HG02678 (cell line): ENCODE results near the gene UBXN4.
"Not testable (repeated sequence)": the region's sequence is repeated elsewhere in the genome, so short reads cannot be mapped to it uniquely, and the experiment has no call there.

Experiments
- ATAC-seq: cut with Tn5 transposase; IDR thresholded peaks from one replicate; pipeline ENCODE4 v1.9.1; 2021; ENCODE audit warnings: mild to moderate bottlenecking, moderate library complexity; ENCODE audit not compliant: unreplicated experiment

UBXN4 gene

GRCh38 chr2:135762022-135762421 is 20.4 kb downstream of the UBXN4 start:
- ATAC-seq: no peak

DNA sequence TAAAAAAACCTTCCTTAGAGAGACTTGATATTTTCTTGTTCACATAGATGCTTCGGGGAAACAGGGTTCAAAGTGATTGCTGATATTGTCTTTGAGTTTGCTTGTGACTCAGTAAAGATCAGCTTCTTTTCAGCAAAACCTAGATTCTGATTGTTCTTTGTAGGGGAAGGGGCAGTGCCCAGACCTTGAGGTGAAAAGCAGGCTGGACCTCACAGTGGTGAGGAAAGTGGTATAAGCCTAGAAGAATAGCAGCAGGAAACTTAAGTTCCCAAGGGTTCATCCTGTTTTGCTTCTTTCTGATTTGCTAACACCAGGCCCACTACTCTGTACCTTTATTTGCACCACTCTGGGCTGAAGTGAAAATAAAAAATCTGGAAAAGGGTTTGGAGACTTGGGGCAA is 20.9 kb downstream of the UBXN4 start:
- ATAC-seq: no peak

DNA sequence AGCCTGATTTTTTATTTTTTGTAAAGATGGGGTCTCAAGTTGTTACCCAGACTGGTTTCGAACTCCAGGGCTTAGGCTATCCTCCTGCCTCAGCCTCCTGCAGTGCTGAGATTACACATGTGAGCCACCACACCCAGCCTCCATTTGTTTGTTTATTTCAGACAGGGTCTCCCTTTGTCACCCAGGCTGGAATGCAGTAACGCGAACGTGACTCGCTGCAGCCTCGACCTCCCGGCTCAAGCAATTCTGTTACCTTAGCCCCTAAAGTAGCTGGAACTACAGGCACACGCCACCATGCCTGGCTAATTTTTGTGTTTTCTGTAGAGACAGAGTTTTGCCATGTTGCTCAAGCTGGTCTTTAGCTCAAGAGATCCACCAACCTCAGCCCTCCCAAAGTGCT is 27.2 kb downstream of the UBXN4 start:
- no peak for ATAC-seq

DNA sequence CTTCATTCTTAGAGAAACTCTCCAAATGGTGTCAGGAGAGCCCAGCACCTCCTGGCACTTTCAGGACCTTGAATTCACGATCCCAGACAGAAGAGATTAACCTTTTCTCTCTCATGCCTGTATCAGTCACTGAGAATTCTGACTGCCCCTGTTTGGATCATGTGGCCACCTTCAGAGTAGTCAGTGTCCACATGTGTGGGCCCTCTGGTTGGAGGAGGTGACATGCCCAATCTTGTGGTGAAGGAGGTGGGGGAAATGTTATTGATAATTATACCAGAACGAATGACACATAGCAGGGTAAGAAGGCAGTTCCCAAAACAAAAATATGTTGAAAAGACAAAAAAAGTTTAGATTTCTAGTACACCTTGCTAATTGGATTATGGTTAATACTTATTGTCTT is 31.7 kb downstream of the UBXN4 start:
- ATAC-seq: no peak

GRCh38 chr2:135773917-135774316 is 32.3 kb downstream of the UBXN4 start:
- no peak for ATAC-seq

GRCh38 chr2:135775420-135775819 is 33.8 kb downstream of the UBXN4 start:
- ATAC-seq: no peak

GRCh38 chr2:135776367-135776766 is 34.7 kb downstream of the UBXN4 start:
- ATAC-seq: no peak

DNA sequence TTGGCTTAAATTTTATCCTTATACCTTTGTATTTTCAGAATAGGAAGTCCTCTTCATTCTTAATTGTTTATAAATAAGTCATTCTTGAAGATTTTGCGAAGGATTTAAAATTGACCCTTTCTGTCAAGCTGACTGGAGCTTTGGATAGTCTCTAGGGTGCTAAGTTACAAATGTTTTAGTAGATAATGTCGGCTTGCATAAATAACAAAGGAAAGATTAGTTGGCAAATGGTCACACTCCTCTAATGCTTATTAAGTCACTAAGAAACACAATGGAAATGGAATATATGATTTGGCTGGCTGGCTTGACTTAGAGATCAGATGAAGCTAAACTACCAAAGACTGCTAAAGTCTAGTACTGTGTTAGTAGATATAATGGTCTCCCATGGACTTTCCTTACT is 40.6 kb downstream of the UBXN4 start:
- ATAC-seq: no peak

GRCh38 chr2:135783439-135783838 is 41.8 kb downstream of the UBXN4 start:
- no peak for ATAC-seq

DNA sequence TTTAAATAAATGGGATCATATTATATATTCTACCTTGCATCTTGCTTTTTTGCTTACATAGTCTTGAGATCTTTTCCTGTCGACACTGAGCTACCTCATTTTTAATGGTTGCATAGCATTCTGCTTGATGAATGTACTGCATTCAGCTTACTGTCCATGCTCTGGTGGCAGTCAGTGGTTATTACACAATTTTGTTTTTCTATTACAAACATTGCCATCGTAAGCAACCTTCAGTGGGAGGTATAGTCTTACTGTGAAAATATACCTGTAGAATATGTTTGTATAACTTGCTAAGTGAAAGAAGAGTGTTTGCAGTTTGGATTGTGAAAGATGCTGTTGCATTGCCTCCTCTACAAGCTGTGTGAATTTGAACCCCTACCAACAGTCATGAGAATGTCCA is 43.4 kb downstream of the UBXN4 start:
- no peak for ATAC-seq

- no peak for ATAC-seq
These were observed 45.2 kb downstream of the UBXN4 start for GRCh38 chr2:135786823-135787222.

DNA sequence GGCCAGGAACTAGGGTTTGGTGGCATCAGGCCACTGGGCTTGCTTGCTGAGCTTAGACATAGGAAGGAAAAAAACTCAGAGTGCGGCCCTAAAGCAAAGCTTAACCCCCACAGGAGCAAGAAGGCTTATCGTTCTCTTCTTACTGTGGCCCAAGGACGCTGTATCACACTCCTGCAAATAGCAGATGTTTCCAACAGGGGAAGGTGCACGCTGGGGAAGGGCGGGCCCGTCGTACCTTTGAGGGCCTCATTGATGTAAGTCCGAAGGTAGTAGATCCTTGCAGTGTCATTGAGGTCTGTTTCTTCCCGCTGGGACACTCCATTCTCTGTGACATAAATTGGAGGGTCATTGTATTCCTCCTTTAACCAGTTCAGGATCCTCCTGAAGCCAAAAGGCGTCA is 48.8 kb downstream of the UBXN4 start:
- ATAC-seq: no peak

- ATAC-seq: no peak
These were observed 49.9 kb downstream of the UBXN4 start for GRCh38 chr2:135791418-135792190.

GRCh38 chr2:135792401-135793150 is 50.9 kb downstream of the UBXN4 start:
- ATAC-seq: no peak

- ATAC-seq: not testable (repeated sequence)
These were observed 54.0 kb downstream of the UBXN4 start for GRCh38 chr2:135795641-135796040.

- no peak for ATAC-seq
These were observed 55.0 kb downstream of the UBXN4 start for GRCh38 chr2:135796606-135797005.

DNA sequence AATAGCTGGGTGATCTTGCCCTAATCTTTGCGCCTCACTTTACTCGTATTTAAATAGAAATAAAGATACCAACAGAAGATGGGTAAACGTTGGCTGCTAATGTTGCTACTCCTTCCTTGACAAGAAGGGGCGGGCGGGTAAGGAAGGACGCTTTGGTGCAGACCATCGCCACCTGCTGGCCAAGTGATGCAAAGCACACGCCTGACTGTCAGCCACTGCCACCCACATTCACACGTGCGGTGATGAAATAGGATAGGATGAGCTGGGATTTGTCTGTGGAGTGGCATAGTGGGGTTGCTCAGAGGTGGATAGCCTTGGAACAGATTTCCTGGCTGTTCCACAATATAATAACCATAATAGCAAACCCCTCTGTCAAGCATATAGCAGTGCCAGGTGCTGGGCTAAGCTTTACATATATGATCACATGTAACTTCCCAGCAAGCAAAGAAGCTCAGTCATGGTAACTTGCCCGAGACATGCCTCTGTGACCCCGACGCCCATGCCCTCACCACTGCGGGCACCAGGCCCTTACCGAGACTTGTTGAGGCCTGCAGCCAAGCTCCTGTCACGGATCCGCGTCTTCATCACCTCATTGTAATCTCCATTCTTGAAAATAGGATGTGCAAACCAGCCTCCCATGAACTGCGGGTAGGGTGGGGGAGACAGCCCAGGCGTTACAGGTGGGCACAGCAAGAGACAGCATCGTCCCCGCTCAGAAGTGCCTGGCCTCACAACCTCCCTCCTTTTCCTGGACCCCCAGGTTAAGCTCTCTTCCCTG is 56.0 kb downstream of the UBXN4 start:
- peak; percentile 73 for ATAC-seq

- ATAC-seq: no peak
These were observed 56.6 kb downstream of the UBXN4 start for GRCh38 chr2:135798275-135798705.

GRCh38 chr2:135798762-135799161 is 57.1 kb downstream of the UBXN4 start:
- ATAC-seq: no peak

DNA sequence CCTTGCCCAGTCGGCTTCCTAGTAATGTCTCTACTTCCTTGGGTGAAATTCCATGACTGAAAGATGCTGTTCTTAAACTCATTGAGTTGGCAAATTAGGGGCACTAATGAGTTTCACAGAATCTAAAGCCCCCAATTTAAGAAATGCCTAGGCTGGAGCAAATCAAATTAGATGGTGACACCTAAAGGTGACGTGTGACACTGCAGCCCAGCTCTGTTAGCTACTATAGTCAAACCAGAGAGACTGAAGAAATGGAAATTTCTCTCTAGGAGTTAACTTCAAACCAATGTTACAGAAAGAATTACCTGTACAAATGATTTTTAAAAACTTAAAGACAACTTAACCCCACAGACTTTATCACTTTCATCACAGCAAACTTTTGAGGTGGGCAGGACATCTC is 58.1 kb downstream of the UBXN4 start:
- ATAC-seq: no peak
